Brain microvascular endothelial cell (primary cell): ENCODE measurements around the gene HACD2.

Experiments used
- DNase-seq: peaks from one replicate; pipeline ENCODE4 v3.0.0-alpha.2; 2020
- H3K27ac ChIP-seq: fragments of 250-450 bp; sonication (Bioruptor Pico); 2 replicates; pipeline ENCODE4 v1.5.1; 2020; ENCODE audit warnings: mild to moderate bottlenecking, moderate library complexity
- H3K27me3 ChIP-seq: fragments of 250-450 bp; sonication (Bioruptor Pico); replicated peaks from 2 replicates; pipeline ENCODE4 v1.5.1; 2020; ENCODE audit warnings: mild to moderate bottlenecking
- H3K36me3 ChIP-seq: fragments of 250-450 bp; sonication (Bioruptor Pico); replicated peaks from 2 replicates; pipeline ENCODE4 v1.5.1; 2020; ENCODE audit warnings: mild to moderate bottlenecking
- H3K4me3 ChIP-seq: 2 replicates; pipeline ENCODE4 v1.5.1; 2011; ENCODE audit warnings: low read depth, mild to moderate bottlenecking, control low read depth, low read length, moderate library complexity
- CTCF ChIP-seq: IDR thresholded peaks from 2 replicates; pipeline ENCODE4 v1.5.1; 2011; ENCODE audit warnings: low read depth, mild to moderate bottlenecking, moderate library complexity, low read length, control low read depth, inconsistent platforms; ENCODE audit errors: missing control alignments
- in situ Hi-C: cut with HindIII; loops from 2 replicates; pipeline ENCODE4 v1.10.0; 2017; ENCODE audit warnings: low sequenced_read_pairs, low pct_ligation_motif_present

HACD2 gene

GRCh38 chr3:123561188-123561587 lies 23.7 kb downstream of the HACD2 start:
- no peak for DNase-seq
- TF ChIP-seq CTCF, result no peak
- in situ Hi-C loops, result no loop called here
- H3K27me3 ChIP-seq, result no peaks in the 10 kb centered on the region
- no peak overlapping the region for H3K4me3 ChIP-seq
- H3K36me3 ChIP-seq, result no peaks in the 10 kb centered on the region
- H3K27ac ChIP-seq, result no peak overlapping the region

- H3K4me3 ChIP-seq, result no peak overlapping the region
- no peaks in the 10 kb centered on the region for H3K36me3 ChIP-seq
- DNase-seq, result peak; percentile 40
- no peak overlapping the region for H3K27ac ChIP-seq
- peak; percentile 61 for TF ChIP-seq CTCF
- no peaks in the 10 kb centered on the region for H3K27me3 ChIP-seq
- in situ Hi-C loops, result no loop called here
These were observed 25.6 kb downstream of the HACD2 start for GRCh38 chr3:123559040-123559861.

GRCh38 chr3:123553536-123553935 lies 31.3 kb downstream of the HACD2 start:
- no peaks in the 10 kb centered on the region for H3K36me3 ChIP-seq
- in situ Hi-C loops, result no loop called here
- no peaks in the 10 kb centered on the region for H3K27me3 ChIP-seq
- no peak overlapping the region for H3K27ac ChIP-seq
- H3K4me3 ChIP-seq, result no peak overlapping the region
- DNase-seq, result no peak
- no peak for TF ChIP-seq CTCF

GRCh38 chr3:123552768-123553167 lies 32.1 kb downstream of the HACD2 start:
- TF ChIP-seq CTCF, result no peak
- in situ Hi-C loops, result no loop called here
- Histone ChIP-seq H3K4me3 (no peak overlapping the region), H3K27me3 (no peaks in the 10 kb centered on the region), H3K36me3 (no peaks in the 10 kb centered on the region), H3K27ac (no peak overlapping the region)
- DNase-seq, result no peak

GRCh38 chr3:123552095-123552714 lies 32.6 kb downstream of the HACD2 start:
- Histone ChIP-seq H3K27ac (no peak overlapping the region), H3K36me3 (no peaks in the 10 kb centered on the region), H3K27me3 (no peaks in the 10 kb centered on the region), H3K4me3 (no peak overlapping the region)
- in situ Hi-C loops, result no loop called here
- DNase-seq, result peak; percentile 13
- peak; percentile 69 for TF ChIP-seq CTCF
